ENCODE data around the gene ZRANB3.

GRCh38 chr2:135311962-135312361 is 219.1 kb downstream of the ZRANB3 start:
- TF ChIP-seq CSRNP2 (CRISPR knock-in tag; conservative IDR thresholded peaks at IDR 0.05; ENCODE audit: low read depth), result no peak
- no peak for TF ChIP-seq ZNF780A (CRISPR knock-in tag; IDR thresholded peaks at IDR 0.05)
- no peak for TF ChIP-seq CHD4 (IDR thresholded peaks at IDR 0.05; ENCODE audit: borderline replicate concordance, low read length)
- no peak for TF ChIP-seq BCLAF1 (IDR thresholded peaks at IDR 0.05)
- TF ChIP-seq TBP (CRISPR knock-in tag; IDR thresholded peaks at IDR 0.05), result no peak
- TF ChIP-seq ZNF512 (CRISPR knock-in tag; IDR thresholded peaks at IDR 0.05), result no peak
- TF ChIP-seq ZNF792 (CRISPR knock-in tag; IDR thresholded peaks at IDR 0.05), result no peak
- no peak for TF ChIP-seq CTCF (CRISPR knock-in tag; IDR thresholded peaks at IDR 0.05)

Data from HepG2 (cell line).